HG02642 (cell line): ENCODE measurements around the gene IRX2.

Experiments
- ATAC-seq: cut with Tn5 transposase; IDR thresholded peaks from one replicate; pipeline ENCODE4 v1.9.1; 2021; ENCODE audit warnings: mild to moderate bottlenecking; ENCODE audit not compliant: unreplicated experiment, poor library complexity

IRX2 gene

DNA sequence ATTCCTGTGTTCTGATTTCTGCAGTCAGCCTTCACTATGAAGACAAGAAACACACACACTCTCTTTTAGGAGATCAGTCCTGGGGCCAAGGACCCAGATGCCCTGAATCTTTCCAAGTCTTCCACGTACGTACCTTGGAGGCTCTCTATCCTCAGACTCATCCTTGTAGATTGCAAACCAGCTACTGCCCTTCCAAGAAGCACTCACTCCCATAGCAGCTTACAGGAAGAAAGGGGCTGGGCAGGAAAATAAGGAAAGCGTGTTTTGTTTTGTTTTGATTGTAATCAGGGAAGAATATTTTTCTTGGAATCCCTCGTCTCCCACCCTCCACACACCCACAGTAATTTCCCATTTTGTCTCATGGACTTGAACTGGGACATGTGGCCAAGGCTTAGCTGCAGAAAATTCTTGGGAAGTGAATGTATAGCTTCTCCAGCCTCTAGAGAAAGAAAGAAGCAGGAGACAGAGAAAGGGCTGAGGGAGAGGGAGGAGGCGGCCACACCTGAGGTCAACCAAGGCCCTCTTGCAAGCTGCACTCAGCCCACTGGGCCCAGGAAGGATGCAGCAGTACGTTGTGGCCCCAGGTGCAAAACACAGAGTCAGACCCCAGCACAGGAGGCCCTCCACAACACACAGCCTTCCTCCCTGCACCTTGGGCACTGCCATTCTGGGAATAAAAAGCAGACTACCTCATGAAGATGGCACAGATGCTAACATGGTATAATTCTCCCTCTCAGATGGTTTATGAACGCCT is 29.9 kb downstream of the IRX2 start:
- ATAC-seq, result no peak

DNA sequence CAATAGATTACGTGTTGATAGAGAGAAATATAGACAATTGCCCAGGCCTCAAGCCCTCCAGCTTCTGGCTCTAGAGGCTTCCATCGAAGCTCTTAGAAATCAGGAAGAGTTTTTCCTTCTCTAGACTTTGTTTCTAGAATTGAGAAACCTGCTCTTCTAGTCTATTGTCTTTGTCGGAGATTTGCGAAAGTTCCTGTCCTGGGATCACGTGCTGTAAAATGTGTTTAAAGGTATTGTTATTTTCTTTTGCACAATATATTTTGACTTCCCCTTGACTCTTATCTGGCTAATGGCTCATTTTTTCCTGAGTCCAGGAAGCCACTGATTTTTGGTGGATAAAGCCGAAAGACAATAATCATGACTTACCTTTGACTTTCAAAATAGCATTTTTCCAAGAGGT is 32.1 kb downstream of the IRX2 start:
- no peak for ATAC-seq

DNA sequence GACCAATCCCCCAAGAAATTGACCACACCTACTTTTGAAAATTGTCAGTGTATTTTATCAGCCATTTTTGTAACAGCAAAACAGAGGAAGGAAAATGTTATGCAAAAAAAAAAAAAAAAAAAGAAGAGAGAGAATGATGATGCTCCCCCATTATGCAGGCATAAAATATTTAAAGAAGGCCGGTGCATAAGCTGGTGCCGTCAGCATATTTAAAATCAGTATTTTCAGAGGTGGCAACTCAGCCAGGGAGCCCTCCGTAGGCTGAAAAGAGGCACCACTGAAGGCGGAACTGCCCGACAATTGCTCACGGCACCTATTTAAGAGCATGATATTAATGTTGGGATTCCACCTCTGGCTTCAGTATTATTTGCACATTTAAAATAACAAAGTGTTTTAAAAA is 33.4 kb downstream of the IRX2 start:
- no peak for ATAC-seq

DNA sequence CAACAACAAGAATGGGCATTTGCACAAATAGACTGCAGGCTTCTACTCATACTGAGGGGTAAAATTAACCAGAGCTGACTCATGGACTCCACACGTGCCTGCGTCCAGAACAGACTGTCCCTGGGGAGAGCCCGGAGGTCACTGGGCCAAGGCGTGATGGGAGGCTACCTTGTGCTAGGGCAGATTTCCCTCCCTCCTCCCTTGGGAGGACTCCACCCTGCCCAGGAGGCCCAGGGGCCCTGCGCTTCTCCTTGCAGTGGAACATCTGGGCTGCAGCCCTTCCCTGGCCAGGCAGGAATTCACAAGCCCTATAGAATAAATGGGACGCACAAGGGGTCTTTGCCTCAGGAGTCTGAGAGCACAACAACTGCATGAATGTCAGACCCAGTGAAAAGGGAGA is 35.6 kb downstream of the IRX2 start:
- no peak for ATAC-seq

DNA sequence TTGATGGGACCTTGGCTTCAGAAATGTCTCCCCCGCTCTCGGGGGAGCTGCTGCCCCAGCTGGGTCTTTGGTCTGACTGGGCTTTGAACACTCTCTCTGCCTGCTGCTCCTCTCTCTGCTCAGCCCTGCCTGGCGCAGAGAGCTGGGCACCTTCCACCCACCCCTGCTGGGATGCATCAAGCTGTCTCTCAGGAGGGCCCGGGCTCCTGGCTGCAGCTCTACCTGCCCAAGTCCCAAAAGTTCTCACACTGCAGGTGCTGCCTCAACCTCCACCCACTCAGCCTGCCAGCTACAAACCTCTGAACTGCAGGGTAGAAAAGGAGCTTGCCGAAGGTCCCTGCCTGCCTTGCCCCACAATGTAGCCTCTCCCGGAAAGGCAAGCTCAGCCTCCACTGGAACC is 36.7 kb downstream of the IRX2 start:
- no peak for ATAC-seq

DNA sequence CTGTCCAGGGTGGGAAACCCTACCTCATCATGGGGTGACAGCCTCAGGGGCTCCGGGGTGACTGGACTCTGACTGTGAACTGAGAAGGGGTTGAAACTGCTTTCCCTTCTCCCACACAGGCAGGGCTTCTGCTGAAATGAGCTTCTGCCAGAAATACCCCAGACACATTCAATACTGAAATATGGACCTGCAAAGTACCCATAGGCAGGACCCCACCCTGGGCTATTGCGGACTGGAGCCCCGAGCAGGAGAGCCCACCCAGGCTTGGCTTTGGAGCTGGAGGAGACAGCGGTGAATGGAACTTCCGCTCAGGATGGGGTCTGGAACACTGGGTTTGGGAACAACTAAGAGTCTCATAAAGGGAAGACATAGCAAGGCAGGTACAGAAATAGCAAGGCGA is 37.5 kb downstream of the IRX2 start:
- ATAC-seq, result no peak

DNA sequence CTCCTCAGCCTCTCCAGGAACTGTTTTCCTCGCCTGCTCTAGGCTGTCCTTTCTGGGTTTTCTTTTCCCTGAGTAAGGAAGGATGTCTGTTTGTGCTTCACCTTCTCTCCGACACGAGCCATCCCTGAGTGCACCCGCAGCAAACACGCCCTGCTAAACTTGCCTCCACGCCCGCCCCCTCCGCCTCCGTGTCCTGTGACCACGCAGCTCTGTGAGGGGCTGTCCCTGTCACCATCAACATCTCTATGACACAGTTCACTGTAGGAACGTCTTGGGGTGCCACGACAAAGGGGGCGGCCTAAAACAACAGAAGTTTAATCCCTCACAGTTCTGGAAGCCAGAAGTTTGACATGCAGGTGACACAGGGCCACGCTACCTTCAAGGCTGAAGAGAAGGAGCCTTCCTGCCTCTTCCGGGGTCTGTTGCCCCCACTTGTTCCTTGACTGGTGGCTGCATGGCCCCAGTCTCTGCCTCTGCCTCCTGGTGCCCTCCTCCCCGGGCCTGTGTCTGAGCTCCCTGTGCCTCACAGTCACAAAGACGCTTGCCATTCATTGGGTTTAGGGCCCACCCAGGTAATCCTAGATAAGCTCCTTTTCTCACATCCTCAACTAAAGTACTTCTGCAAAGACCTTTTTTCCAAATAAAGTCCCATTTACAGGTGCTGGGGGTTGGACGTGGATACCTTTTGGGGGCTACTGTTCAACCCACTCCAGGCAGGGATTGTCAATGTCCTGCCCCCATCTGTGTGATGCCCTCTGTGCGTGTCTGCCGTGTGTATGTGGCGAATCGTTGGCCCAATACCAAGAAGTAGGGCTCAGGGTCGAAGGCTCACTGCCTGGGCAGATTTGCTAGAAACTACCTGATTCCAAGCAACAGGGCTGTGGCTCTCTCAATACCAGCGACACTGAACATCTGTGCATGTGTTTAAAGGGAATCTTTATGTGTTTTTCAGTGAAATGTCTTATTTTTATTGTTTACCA is 39.7 kb downstream of the IRX2 start:
- ATAC-seq, result no peak

DNA sequence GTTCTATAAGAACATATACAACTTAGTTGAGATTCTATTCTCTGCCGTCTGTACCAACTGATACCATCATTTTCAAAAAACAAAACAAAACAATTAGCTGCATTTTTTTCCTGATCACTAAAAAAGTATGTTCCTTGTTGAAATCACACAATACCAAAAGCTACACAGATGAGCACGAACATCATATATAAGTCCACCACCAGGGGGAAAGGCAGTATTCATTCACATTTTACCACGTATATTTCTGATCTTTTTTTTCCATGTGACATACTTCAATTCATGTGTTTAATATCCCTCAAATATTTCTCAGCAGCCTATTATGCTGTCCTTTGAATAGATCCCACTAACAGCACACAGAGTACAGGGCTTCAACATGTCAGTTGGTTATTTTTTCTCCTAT is 40.6 kb downstream of the IRX2 start:
- no peak for ATAC-seq

DNA sequence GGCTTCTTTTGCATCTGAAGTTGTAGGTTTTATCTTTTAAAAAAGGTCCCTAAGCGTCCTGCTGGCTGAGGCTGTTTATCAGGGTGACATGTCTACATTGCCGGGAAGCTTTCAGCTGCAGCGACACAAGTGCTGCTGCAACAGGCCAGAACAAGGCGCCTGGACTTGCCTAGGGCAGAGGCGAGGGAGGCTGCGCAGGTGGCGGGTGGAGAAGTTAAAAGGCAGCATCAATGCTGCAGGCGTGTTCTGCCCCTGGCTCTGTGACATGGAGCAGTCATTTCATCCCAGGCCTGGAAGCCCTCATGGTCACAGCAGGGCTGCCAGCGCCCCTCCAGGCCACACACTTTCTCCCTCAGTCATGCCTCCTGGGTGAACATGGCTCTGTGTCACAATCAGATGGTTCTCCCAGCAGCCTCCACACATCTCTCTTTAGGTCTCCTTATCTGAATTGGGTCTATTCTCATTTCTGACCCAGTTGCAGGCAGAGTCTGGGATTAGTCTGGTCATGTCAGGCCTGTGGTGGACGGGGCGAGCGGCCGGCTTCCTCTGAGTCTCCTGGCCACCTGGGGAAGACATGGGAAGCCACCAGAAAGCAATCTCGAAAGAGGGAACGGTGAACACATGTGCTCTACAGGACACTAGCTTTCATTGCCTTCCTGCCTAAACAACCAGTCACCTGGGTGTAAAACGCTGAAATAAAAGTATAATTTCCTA is 41.3 kb downstream of the IRX2 start:
- no peak for ATAC-seq

DNA sequence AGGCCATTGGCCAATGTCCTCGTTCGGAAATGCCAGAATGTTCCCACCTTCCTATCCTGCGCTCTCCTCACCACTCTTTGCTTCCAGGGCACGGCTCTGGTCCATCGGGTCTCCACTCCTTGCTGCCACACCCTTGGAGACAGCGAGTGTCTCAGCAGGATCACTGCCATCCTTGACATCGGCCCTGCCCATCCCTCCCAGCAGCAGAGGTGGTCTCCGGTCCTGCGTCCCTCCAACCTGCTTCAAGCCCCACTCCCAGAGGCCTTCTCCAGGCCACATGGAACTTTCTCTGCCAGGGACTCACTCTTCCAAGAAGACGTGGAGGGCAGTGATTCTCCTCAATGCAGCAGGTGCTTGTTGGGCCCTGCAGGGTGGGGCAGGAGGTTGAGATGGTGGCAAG is 42.7 kb downstream of the IRX2 start:
- ATAC-seq, result no peak

DNA sequence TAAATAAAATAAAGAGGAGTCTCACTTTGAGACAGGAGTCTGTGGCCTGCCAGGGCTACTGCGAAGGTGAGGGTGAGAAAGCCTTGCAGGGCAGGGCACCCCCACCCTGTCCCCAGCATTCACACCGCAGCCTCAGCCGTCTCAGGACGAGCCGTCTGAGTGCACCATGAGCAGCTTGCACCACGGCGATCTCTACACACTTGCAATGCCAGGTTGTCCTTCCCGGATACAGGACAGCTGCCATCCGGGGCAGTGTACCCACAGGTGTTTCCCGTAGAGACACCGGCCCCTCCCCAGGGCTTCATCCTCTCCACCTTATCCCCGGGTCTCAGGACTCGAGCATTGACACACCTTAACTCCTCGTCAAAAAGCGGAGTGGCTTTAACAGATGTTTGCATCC is 43.3 kb downstream of the IRX2 start:
- no peak for ATAC-seq

DNA sequence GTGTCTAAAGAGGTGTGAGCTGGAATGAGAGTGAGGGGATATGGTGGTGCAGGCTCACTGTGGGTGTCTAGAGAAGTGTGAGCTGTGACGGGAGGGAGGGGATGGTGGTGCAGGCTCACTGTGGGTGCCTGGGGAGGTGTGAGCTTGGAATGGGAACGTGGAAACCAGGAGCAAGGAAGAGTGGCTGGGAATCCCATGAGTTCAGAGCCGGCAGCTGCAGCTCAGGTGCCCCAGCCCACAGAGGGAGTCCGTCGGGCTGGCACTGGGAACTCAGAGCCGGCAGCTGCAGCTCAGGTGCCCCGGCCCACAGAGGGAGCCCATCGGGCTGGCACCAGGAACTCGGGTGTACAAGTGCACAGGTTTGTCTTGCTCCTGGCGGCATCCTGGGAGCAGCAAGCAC is 45.6 kb downstream of the IRX2 start:
- no peak for ATAC-seq

DNA sequence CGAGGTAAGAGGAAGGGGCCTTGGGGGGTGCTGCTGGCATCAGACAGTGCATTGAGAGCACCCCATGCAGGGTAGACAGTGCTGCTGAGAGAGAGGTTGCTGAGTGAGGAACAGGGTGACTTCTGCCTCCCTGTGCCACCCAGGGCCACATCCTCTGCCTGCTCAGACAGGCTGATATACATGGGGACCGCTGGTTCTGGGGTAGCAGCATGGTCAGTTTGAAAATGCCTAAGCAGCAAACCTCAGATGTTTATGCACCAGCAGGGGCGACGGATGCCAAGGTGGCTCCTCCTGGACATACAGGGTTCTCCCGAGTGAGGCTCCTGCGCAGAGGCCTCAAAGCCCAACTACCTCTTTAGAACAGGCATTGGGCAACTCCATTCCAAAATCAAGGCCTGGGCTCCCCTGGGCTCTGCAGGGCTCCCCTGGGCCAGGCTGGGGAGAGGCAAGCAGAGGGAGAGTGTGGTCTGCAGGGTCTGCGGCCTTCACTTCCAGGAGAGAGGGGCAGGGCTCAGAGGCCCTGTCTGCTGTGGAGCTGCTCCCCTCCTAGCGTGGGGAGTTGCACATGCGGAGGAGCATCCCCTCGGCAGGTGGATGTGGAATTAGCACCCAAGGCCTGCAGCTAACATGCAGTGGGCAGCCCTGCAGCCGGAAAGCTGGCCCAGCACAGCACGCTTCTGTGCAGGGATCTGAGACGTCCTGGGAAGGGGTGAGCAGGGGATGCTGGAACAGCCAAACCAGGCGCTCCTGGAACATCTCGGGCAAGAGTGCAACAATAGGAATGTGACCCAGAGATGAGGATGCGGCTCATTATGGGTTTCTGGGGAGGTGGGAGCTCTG is 46.5 kb downstream of the IRX2 start:
- no peak for ATAC-seq

DNA sequence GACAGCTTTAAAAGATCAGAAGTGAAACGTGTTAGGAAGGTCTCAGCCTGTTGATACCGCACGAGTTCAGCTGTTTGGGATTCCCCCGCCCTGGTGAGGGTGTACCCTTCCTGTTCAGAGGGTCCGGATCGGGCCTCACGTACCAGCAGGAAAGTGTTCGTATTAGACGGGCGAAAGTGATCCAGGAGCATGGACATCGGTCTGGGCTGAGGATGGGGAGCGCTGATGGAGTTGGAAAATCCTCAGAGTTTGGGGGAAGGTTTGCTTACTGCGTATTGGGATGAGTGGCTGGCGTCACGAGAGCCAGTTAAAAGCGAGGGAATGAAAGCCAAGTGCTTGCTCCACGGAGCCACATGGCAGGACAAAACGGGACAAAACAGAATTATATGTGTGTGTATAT is 47.4 kb downstream of the IRX2 start:
- no peak for ATAC-seq

DNA sequence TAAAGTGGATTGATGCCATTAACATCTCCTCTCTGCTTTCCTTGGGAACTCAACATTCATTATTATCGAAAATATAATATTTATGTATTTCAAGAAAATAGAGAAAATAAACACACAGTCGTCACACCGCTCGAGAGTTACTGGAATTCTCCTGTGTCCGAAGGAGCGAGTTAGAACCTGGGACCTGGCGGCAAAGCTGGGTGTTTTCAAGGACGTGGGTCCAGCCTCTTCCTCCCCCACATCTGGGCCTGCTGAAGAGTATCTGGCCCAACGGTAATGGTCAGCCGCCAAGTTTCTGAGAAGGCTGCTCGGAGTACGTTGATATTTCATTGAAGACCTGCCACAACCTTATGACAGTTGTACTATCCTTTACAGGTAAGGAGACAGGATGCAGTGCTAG is 47.9 kb downstream of the IRX2 start:
- ATAC-seq, result no peak

DNA sequence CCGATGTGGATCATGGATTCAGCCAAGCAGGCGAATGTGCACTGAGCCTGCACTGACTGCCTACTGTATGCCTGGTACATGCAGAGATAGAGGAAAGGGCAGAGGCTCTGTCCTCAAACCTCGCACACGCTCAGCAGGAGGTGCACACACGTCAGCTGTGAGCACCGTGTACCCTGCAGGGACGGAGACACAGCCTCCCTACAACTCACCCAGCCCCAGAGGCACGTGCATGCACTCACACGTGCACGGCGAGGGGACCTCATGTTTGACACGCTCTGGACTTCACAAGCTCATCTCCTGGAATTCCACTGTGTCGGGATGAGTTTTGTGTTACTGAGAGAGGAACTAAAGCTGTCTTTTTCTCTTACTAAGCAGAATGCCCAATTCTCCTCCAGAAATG is 48.4 kb downstream of the IRX2 start:
- ATAC-seq, result no peak

DNA sequence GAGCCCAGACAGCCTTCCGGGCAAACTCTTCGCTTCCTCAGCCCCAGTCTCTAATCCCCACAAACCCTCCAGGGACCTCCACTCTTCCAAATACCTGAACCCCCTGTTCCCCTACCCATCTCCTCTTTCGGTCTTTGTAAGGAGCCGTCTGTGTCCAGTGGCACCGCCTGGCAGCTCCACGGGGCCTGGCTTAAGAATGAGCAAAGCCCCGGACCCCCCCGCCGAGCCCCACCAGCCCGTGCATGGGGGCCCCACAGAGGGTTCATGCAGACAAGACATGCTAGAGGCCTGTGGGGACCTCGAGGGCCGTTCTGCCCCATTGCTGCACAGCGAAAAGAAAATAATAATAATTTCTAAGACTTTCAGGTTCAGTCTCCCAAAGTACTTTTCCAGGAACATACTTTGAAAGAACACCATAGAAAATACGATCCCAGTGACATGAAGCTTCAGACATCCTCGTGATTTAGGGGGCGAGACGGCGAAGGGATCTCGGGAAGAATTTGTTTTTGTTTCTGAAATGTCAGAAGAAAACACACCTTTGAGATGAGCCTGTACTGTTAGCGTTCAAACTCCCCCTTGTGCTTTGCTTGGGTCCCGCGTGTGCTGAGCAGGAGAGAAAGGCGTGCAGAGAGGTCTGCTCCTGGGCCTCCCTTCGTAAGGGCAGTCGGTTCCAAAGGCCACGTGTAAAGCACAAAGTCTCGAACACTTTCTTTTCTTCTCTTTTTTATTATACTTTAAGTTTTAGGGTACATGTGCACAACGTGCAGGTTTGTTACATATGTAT is 49.2 kb downstream of the IRX2 start:
- no peak for ATAC-seq

DNA sequence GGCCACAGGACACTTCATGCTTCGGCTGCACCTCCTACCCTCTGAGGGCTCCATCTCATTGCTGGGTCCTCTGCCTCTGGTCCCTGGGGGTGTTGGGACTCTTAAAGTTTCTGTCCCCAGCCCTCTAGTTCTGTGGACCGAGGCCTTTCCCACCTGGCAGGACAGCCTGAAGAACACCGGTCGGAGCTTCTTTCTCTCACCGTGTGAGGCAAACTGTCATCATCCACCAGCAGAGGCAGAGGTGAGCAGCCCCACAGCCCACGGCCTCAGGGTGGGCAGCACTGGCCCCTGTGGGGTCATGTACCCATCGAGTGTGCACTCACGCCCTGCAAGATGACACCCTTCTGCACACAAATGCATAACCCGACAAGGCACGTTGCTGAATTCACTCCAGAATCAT is 49.9 kb downstream of the IRX2 start:
- ATAC-seq, result no peak

DNA sequence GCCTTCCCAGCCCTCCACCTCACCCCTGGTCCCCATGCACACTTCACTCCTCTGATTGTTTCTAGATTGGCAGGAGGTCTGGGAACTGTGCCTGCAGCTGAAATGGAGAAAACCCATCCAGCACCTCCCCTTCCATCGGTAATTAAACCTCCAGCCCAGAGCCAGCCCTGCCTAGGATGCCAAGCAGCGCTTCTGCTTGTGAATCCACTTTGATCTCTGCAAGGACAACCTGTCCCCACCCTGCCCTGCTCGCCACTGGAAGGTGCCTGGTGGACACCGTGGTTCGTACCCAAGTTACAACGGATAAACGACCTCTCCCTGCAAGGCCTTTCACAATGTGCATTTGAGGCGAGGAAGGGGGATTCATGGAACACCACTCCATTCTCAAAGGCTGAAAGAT is 50.6 kb downstream of the IRX2 start:
- ATAC-seq, result no peak
